SH-SY5Y (cell line): ENCODE results near the gene TNS3.

ENCODE experiments used
- GATA2 ChIP-seq: IDR thresholded peaks from 2 replicates; pipeline ENCODE4 v1.6.1; 2011; ENCODE audit warnings: mild to moderate bottlenecking, low read depth, low read length
- GATA3 ChIP-seq: IDR thresholded peaks from 2 replicates; pipeline ENCODE4 v1.6.1; 2011; ENCODE audit warnings: low read depth, mild to moderate bottlenecking, low read length, moderate library complexity

GRCh38 chr7:47333959-47334358, 248.0 kb downstream of the TNS3 start:
- no peak for TF ChIP-seq GATA2
- TF ChIP-seq GATA3: no peak
